ENCODE measurements around the gene MED16.
"Not testable (repeated sequence)": the region's sequence is repeated elsewhere in the genome, so short reads cannot be mapped to it uniquely, and the experiment has no call there.

Gene MED16

GRCh38 chr19:869245-870177 is 23.5 kb downstream of the MED16 start:
- DNase-seq, result no peak

- no peak for DNase-seq
Measured at GRCh38 chr19:868458-869244, 24.3 kb downstream of the MED16 start.

GRCh38 chr19:867855-868457 is 25.0 kb downstream of the MED16 start:
- no peak for DNase-seq

GRCh38 chr19:867301-867793 is 25.6 kb downstream of the MED16 start:
- no peak for DNase-seq

- DNase-seq, result no peak
Measured at GRCh38 chr19:866769-867300, 26.2 kb downstream of the MED16 start.

GRCh38 chr19:863315-863620 is 29.7 kb downstream of the MED16 start:
- DNase-seq, result no peak

GRCh38 chr19:862581-863314 is 30.2 kb downstream of the MED16 start:
- peak; percentile 72 for DNase-seq

- DNase-seq, result peak; percentile 65
Measured at GRCh38 chr19:861756-862580, 31.0 kb downstream of the MED16 start.

- DNase-seq, result no peak
Measured at GRCh38 chr19:861141-861755, 31.7 kb downstream of the MED16 start.

GRCh38 chr19:858868-859843 is 33.8 kb downstream of the MED16 start, which contains the start of gene CFD:
Gene CFD, plus strand, starts transcription at chr19:859664. Its CDS starts 26 bp downstream, at chr19:859690.
- DNase-seq, result no peak

GRCh38 chr19:858284-858683 is 34.7 kb downstream of the MED16 start:
- no peak for DNase-seq

- no peak for DNase-seq
Measured at GRCh38 chr19:855566-856120, 37.3 kb downstream of the MED16 start.

GRCh38 chr19:855142-855541 is 37.8 kb downstream of the MED16 start:
- no peak for DNase-seq

- DNase-seq, result no peak
Measured at GRCh38 chr19:854549-854948, 38.4 kb downstream of the MED16 start.

- not testable (repeated sequence) for DNase-seq
Measured at GRCh38 chr19:853614-854220, 39.3 kb downstream of the MED16 start.

- DNase-seq, result no peak
Measured at GRCh38 chr19:853014-853585, 39.9 kb downstream of the MED16 start.

GRCh38 chr19:852136-853013 is 40.6 kb downstream of the MED16 start, which contains the start of gene ELANE:
Gene ELANE, plus strand, starts transcription at chr19:852303. Its CDS starts 26 bp downstream, at chr19:852329.
- DNase-seq, result no peak

Measured in activated CD8-positive, alpha-beta memory T cell treated with anti-CD3 and anti-CD28 coated beads, Interleukin-2, amount 50 U/mL, for 4 hours (primary cell).